ENCODE results near the gene ACOT11. TPM values are rescaled to one million over a fixed set of nuclear protein-coding genes. Genes with fewer than 3 reads are reported as not detected.
"Not testable (repeated sequence)": the region's sequence is repeated elsewhere in the genome, so short reads cannot be mapped to it uniquely, and the experiment has no call there.

The ACOT11 gene
- polyA plus RNA-seq, 6 donors from 2014 or later = not detected

DNA sequence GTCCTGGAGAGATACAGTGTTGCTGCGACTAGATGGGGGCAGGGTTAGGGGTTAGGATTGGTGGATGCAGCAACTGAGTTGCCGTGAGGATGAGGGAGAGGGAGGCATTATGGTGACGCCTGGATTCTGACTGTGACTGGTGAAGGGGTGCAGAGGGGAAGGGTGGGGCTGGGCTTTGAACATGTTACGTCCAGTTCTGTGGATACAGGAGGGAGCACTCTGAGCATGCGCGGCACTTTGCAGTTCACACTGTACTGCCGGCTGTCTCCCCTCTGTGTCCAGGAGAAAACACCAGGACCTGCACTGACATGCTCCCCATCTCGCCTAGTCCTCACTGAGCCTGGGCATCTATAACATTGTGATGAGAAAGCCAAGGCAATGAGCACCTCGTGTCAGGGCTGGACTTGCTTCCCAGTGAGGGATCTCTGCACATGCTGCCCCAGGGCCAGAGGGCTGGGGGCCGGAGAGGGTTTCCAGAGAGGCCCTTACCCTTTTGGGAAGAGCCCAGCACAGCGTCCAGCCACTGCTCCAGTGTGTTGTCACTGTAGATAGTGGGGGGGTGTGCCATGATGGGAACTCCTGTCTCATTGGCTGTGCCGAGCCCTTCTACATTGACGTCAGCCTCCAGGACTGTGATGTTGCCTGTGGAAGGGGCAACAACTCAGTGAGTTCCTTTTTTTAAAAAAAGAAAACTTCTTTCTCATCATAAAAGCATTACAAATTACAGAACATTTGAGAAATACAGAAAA is 67.7 kb downstream of the ACOT11 start:
- Mint-ChIP-seq H3K27me3 (no peaks in the 10 kb centered on the region), H3K4me3 (no peak overlapping the region), H3K4me1 (no peaks in the 10 kb centered on the region), H3K27ac (no peak overlapping the region), H3K36me3 (no peaks in the 10 kb centered on the region), H3K9me3 (no peaks in the 10 kb centered on the region)
- no peak for DNase-seq
- ATAC-seq (ENCODE audit: low read depth in 2 of 2) = no peak

DNA sequence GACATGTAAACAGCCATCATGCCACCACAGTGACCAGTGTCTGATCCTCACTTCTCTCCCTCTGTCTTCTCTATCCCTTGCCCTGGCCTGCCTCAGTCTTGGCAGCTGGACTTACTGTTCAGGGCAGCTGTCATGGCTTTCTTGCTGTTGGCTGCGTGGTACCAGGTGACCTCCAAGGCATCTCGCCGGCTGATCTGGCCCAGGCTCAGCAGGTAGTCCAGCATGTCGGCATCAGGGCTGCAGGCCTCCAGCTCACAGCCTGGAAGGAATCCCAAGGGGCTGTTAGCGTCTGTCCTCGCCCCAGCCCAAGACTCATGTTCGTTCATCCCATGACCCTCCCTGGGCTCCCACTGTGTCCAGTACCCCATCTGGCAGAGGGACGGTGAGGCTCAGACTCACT is 71.7 kb downstream of the ACOT11 start:
- Mint-ChIP-seq H3K36me3 (no peaks in the 10 kb centered on the region), H3K4me3 (no peak overlapping the region), H3K27ac (no peak overlapping the region), H3K9me3 (no peaks in the 10 kb centered on the region), H3K4me1 (no peaks in the 10 kb centered on the region), H3K27me3 (peaks cover 0 to 9% (median 0%) of the 10 kb centered on the region in 3 donors)
- DNase-seq = no peak
- no peak for ATAC-seq (ENCODE audit: low read depth in 2 of 2)

DNA sequence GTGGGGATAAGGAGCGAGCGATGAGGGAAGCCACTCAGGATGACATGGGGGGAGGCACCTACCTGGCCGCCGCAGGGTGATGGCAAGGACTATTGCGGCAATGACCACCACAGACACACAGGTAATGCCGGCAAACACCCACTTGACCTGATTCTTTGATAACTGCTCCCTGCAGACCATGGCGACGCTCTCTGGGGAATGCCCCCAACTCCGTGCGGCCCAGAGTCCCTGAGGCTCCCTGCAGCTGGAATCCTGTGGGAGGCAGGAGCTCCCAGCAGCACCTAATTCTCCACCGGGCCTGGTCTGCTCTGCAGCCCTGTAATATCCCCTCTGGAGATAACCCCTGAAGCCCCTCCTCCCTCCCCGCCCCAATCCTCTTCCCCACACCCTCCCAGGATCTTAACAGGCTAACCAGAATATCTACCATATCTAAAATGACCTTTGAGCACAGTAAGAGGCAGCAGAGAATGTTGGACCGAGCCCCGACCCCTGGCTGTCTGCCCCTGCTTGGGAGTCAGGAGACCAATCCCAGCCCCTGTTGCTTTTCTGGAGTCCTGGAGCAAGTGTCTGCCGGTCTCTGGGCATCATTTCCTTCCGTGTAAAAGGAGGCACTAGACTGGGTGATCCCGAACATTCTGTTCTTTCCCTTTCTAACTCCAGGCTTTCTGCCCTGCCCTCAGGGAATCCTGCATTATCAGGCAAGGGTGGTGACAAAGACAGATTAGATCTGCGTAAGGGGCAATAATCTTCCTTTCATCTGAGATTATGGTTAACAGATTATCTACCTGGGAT is 75.4 kb downstream of the ACOT11 start, which contains the start of gene FAM151A:
FAM151A (minus strand) TSS at position 310 of the 792 bp plus-strand sequence; CDS start at position 180, 130 bp downstream.
- Mint-ChIP-seq H3K9me3 (no peaks in the 10 kb centered on the region), H3K27ac (peak within 1 kb of the TSS in 2 of 6 donors; percentile 47 to 49), H3K4me3 (peak within 1 kb of the TSS in 1 of 8 donors; percentile 37), H3K36me3 (no peaks in the 10 kb centered on the region), H3K4me1 (no peaks in the 10 kb centered on the region), H3K27me3 (peaks cover 0 to 17% (median 0%) of the 10 kb centered on the region in 3 donors)
- DNase-seq (no peak), ATAC-seq (ENCODE audit: low read depth in 2 of 2) (no peak)

DNA sequence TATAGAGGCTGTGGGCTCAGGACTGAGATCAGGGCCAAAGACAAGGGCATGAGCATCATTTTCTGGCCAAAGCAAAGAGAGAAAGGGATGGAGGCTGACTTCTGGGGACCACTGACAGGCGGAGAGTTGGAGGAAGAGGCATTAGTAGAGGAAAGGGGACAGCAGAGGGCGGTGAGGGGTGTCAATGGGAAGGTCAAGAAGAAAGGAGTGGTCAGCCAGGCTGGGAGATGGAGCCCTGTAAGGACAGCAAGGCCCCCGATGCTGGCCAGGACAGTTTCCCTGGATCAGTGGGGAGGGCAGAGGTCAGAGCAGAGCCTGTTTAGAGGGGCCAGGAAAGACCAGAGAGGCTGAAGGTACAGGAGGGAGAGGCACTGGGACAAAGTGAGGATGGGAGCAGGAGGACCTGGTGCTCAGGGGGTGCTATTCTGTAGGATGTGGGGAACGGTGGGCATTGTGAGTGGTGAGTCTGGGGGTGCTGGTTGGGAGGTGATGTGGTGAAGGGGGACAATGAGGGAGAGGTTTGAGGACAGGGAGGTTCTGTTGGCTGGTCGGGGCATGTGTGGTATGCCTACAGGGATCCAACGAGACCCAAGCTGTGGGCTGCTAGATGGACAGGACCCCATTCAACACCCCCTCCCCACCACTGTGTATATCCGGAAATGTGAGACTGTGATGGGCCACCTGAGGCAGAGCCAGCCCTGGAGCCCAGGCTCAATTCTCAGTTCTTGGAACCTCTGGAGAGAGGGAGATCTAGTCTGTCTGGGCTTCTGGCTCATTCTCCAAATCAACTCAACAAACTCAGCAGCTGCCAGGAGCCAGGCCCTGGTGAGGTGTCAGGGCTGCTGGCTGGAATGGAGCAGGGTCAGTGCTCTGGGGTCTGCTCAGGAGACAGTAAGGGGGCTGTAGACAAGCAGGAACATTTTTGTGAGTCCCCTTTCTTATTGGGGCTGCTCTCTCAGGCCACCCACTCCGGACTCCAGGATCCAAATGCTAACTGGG is 76.7 kb downstream of the ACOT11 start:
- Mint-ChIP-seq H3K36me3 (no peaks in the 10 kb centered on the region), H3K27ac (peak overlapping the region in 1 of 6 donors; percentile 33), H3K4me1 (no peaks in the 10 kb centered on the region), H3K9me3 (no peaks in the 10 kb centered on the region), H3K4me3 (no peak overlapping the region), H3K27me3 (peaks cover 0 to 17% (median 0%) of the 10 kb centered on the region in 3 donors)
- ATAC-seq (ENCODE audit: low read depth in 2 of 2) = no peak
- DNase-seq = no peak

DNA sequence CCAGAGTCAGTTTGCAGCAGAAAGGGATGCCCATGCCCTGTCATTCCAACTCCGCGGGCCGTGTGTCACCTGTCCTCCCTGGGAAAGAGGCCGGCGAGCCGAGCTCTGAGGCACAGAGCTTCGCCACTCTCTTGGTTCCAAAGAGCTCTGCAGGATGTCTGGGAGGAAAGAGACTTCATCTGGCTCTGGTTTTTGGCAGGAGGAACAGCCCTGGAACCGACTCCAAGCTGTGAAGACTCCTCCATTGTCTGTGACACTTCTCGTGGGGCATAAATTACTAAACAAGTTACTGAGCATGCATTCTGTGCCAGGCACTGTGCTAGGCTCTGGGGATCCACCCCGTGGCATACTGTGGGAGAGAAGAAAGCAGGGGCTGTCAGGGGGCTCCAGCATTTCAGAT is 79.2 kb downstream of the ACOT11 start:
- no peak overlapping the region for H3K27ac Mint-ChIP-seq
- no peaks in the 10 kb centered on the region for H3K4me1 Mint-ChIP-seq
- H3K27me3 Mint-ChIP-seq = peaks cover 0 to 27% (median 10%) of the 10 kb centered on the region in 3 donors
- DNase-seq (no peak), ATAC-seq (ENCODE audit: low read depth in 2 of 2) (no peak)
- no peaks in the 10 kb centered on the region for H3K36me3 Mint-ChIP-seq
- H3K9me3 Mint-ChIP-seq = peaks cover 0 to 8% (median 3%) of the 10 kb centered on the region in 7 donors
- H3K4me3 Mint-ChIP-seq = no peak overlapping the region

DNA sequence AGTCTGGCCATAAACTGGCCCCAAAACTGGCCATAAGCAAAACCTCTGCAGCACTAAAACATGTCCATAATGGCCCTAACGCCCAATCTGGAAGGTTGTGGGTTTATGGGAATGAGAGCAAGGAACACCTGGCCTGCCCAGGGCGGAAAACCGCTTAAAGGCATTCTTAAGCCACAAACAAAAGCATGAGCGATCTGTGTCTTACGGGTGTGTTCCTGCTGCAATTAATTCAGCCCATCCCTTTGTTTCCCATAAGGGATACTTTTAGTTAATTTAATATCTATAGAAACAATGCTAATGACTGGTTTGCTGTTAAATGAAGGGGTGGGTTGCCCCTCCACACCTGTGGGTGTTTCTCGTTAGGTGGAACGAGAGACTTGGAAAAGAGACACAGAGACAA is 87.8 kb downstream of the ACOT11 start:
- peaks cover 7 to 23% (median 18%) of the 10 kb centered on the region in 3 donors for H3K27me3 Mint-ChIP-seq
- not testable (repeated sequence) for H3K36me3 Mint-ChIP-seq, DNase-seq

DNA sequence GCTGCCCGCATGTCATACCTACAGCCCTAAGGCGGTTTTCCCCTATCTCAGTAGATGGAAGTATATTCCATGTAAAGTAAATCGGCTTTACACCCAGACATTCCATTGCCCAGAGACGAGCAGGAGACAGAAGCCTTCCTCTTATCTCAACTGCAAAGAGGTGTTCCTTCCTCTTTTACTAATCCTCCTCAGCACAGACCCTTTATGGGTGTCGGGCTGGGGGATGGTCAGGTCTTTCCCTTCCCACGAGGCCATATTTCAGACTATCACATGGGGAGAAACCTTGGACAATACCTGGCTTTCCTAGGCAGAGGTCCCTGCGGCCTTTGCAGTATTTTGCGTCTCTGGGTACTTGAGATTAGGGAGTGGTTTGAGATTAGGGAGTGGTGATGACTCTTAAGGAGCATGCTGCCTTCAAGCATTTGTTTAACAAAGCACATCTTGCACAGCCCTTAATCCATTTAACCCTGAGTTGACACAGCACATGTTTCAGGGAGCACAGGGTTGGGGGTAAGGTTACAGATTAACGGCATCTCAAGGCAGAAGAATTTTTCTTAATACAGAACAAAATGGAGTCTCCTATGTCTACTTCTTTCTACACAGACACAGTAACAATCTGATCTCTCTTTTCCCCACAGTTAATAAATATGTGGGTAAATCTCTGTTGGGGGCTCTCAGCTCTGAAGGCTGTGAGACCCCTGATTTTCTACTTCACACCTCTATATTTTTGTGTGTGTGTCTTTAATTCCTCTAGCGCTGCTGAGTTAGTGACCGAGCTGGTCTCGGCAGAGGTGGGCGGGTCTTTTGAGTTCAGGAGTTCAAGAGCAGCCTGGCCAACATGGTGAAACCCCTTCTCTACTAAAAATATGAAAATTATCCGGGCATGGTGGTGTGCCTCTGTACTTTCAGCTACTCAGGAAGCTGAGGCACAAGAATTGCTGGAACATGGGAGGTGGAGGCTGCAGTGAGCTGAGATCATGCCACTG is 88.7 kb downstream of the ACOT11 start:
- Mint-ChIP-seq H3K27me3 (peaks cover 7 to 18% (median 12%) of the 10 kb centered on the region in 3 donors), H3K4me3 (peak overlapping the region in 1 of 8 donors; percentile 29)
- not testable (repeated sequence) for ATAC-seq (ENCODE audit: low read depth in 2 of 2); H3K4me1 Mint-ChIP-seq; H3K27ac Mint-ChIP-seq; H3K36me3 Mint-ChIP-seq; H3K9me3 Mint-ChIP-seq; DNase-seq

More for the DNA sequence above, 87.8 kb downstream of the ACOT11 start:
- H3K4me3 Mint-ChIP-seq; ATAC-seq (ENCODE audit: low read depth in 2 of 2); H3K4me1 Mint-ChIP-seq; H3K9me3 Mint-ChIP-seq; H3K27ac Mint-ChIP-seq: not testable (repeated sequence)

DNA sequence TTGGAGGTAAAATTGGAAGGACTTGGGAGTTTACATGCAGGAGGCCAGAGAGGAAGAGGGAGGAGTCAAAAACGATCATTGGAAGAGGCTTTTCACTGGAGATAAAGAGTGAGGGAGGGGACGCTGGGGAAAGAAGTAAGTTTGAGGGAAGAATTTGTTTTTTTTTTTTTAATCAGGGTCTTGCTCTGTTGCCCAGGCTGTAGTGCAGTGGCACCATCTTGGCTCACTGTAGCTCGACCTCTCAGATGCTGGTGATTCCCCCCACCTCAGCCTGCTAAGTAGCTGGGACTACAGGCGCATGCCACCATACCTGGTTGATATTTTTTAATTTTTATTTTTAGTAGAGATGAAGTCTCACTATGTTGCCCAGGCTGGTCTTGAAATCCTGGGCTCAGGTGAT is 92.3 kb downstream of the ACOT11 start:
- Mint-ChIP-seq H3K9me3 (peaks cover 10 to 25% (median 17%) of the 10 kb centered on the region in 7 donors), H3K27me3 (peaks cover 0 to 8% (median 7%) of the 10 kb centered on the region in 3 donors), H3K36me3 (peaks cover 8 to 12% of the 10 kb centered on the region in 2 donors), H3K27ac (no peak overlapping the region), H3K4me3 (no peak overlapping the region), H3K4me1 (no peaks in the 10 kb centered on the region)
- DNase-seq (no peak), ATAC-seq (ENCODE audit: low read depth in 2 of 2) (no peak)

DNA sequence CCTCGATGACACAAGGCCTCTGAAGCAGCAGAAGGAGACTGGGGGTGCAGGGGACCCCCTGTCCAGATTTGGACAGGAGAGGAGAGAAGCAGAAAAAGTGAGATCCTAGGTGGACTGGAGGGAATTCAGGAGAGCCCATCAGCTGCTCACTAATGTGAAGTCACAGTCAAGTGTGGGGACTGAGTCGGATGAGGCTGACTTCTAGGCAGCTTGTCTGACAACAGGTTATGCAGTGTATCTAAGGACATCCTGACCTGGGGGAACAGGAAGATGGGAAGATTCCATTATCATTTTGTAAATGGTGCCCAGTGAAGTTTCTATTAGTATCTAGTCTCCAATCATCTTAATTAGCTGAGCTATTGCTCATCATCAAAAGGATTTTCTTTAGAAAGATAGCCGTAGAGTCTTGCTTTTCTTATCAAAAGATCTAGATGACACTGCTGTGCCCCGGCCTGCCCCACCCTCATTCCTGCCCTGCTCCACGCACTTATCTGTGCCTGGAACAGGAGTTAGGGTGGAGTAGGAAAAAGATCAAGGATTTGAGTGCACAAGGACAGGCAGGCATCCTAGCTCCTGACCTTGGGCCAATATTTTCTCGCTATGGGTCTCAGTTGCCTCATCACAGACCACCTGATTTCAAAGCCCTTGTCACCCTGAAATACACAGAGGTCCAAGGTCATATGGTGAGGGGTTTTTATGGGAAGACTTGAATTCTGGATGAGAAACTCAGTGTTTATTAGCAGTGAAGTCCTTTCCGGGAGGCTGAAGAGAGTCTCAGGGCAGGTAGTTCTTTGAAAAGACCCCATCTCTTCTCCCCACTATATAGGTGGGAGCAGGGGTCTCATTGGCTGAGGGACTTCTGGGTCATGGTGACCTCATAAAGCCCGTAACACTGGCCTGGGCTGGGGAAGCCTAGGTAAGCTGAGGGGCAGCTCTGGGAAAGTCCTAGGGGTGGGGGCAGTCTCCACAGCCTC is 93.1 kb downstream of the ACOT11 start, which contains the start of gene MROH7:
MROH7 (plus strand) TSS at position 924 of the 974 bp plus-strand sequence. CDS start 11,141 bp downstream, outside the sequence.
- peaks cover 8 to 10% of the 10 kb centered on the region in 2 donors for H3K36me3 Mint-ChIP-seq
- peaks cover 0 to 8% (median 7%) of the 10 kb centered on the region in 3 donors for H3K27me3 Mint-ChIP-seq
- peak within 1 kb of the TSS in 1 of 6 donors; percentile 42 for H3K27ac Mint-ChIP-seq
- ATAC-seq (ENCODE audit: low read depth in 2 of 2) = no peak
- peaks cover 8 to 28% (median 15%) of the 10 kb centered on the region in 7 donors for H3K9me3 Mint-ChIP-seq
- no peak for DNase-seq
- no peak within 1 kb of the TSS for H3K4me3 Mint-ChIP-seq
- H3K4me1 Mint-ChIP-seq = no peaks in the 10 kb centered on the region

DNA sequence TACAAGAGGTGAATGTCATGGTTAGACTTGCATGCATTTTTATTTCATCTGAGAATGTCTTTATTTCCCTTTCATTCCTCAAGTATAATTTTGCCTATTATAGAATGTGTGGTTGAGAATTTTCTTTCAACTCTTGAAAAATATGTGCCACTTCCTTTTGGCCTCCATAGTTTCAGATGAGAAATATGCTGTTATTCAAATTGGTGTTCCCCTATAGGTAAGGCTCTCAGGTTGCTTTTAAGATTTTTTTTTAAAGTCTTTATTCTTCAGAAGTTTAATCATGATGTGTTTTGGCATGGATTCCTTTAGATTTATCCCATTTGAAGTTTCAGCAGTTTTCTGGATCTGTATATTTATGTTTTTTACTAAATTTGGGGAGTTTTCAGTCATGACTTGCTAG is 95.7 kb downstream of the ACOT11 start:
- H3K36me3 Mint-ChIP-seq = peaks cover 6 to 8% of the 10 kb centered on the region in 2 donors
- DNase-seq (no peak), ATAC-seq (ENCODE audit: low read depth in 2 of 2) (no peak)
- peaks cover 3 to 13% (median 7%) of the 10 kb centered on the region in 3 donors for H3K27me3 Mint-ChIP-seq
- no peak overlapping the region for H3K4me3 Mint-ChIP-seq
- H3K27ac Mint-ChIP-seq = no peak overlapping the region
- peaks cover 8 to 30% (median 12%) of the 10 kb centered on the region in 7 donors for H3K9me3 Mint-ChIP-seq
- H3K4me1 Mint-ChIP-seq = no peaks in the 10 kb centered on the region
